Epithelial cell of esophagus (primary cell): Measurements from ENCODE around the gene GINS2.

Source experiments
- DNase-seq: peaks from one replicate; pipeline ENCODE4 v3.0.0; 2010; ENCODE audit warnings: low read depth
- H3K4me3 ChIP-seq: 2 replicates; pipeline ENCODE4 v1.5.1; 2011; ENCODE audit warnings: mild to moderate bottlenecking, low read length, control low read depth
- TF ChIP-seq, protein P1 (sequence below): IDR thresholded peaks from 2 replicates; pipeline ENCODE4 v1.5.1; 2011; ENCODE audit warnings: low read depth, mild to moderate bottlenecking, low read length, control low read depth, inconsistent platforms; ENCODE audit not compliant: insufficient read depth; ENCODE audit errors: missing control alignments

Gene GINS2

DNA sequence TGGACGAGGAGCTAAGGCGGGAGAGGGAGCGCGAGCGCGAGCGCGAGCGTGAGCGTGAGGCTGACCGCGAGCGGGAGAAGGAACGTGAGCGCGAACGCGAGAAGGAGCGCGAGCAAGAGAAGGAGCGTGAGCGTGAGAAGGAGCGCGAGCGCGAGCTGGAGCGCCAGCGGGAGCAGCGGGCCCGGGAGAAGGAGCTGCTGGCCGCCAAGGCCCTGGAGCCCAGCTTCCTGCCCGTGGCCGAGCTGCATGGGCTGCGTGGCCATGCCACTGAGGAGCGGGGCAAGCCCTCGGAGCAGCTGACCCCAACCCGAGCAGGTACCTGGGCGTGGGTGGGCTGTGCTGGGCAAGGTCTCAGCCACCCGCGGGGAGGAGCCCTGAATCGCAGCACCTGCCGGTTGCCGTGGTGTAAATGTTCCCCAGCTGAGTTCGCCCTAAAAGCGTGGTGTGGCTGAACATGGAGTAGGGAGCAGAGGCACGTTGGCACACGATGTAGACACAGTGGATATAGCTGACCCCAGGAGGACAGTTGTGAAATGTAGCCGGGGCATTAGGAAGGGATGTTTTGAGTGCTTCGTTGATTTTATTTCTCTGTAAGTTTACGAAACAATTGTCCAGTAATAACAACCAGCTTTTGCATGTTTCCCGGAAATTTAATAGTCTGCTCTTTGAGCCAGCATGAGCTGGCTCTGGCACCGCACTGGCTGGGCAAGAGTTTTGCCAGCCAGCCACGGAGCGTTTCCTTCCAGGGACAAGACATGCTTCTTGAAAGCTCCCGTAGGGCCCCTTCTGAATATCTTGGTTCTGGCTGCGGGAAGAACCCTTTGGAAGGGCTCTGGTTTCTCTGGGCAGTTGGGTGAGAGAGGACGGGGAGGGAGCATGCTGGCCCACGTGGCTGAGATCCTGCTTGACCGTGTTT, 32.1 kb downstream of the GINS2 start:
- no peak for DNase-seq
- no peak overlapping the region for H3K4me3 ChIP-seq
- TF ChIP-seq, protein P1, sequence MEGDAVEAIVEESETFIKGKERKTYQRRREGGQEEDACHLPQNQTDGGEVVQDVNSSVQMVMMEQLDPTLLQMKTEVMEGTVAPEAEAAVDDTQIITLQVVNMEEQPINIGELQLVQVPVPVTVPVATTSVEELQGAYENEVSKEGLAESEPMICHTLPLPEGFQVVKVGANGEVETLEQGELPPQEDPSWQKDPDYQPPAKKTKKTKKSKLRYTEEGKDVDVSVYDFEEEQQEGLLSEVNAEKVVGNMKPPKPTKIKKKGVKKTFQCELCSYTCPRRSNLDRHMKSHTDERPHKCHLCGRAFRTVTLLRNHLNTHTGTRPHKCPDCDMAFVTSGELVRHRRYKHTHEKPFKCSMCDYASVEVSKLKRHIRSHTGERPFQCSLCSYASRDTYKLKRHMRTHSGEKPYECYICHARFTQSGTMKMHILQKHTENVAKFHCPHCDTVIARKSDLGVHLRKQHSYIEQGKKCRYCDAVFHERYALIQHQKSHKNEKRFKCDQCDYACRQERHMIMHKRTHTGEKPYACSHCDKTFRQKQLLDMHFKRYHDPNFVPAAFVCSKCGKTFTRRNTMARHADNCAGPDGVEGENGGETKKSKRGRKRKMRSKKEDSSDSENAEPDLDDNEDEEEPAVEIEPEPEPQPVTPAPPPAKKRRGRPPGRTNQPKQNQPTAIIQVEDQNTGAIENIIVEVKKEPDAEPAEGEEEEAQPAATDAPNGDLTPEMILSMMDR: no peak

DNA sequence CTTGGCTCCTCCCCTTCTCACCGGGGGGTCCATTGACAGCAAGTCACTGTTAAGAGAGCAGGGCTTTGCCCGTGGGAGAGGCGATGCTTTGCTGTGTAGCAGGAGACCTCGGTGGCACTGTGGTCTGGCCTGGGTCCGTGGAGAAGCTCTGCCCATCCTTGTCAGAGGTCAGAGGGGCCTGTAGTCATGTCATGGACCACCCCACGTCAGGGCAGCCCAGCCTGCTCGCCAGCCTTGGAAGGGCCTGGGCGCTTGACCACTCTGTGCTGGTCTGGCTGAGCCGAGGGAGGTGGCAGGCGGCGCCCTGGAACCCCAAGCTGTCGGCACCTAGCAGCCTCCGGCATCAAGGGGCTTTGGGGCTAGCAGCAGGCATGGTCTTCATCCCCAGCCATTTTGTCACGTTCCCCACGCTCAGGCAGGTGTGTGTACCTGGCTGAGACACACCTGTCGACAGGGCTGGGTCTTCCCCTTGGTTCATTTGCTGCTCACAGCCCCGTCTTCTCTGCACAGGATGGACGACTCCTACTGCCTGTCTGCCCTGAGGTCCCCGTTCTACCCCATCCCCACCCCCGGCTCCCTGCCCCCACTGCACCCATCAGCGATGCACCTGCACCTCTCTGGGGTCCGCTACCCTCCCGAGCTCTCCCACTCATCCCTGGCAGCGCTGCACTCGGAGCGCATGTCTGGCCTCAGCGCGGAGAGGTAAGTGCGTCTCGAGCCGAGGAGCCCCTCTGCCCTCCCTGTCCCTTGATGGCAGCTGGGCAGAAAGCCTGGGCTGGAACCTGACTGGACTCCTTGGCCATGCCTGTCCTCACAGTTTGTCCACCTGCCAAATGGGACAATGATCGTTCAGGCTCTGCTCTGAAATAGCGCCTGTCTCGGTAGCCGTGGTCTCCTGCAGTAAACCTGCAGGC, 33.3 kb downstream of the GINS2 start:
- TF ChIP-seq, protein P1: no peak
- no peak overlapping the region for H3K4me3 ChIP-seq
- DNase-seq: no peak

DNA sequence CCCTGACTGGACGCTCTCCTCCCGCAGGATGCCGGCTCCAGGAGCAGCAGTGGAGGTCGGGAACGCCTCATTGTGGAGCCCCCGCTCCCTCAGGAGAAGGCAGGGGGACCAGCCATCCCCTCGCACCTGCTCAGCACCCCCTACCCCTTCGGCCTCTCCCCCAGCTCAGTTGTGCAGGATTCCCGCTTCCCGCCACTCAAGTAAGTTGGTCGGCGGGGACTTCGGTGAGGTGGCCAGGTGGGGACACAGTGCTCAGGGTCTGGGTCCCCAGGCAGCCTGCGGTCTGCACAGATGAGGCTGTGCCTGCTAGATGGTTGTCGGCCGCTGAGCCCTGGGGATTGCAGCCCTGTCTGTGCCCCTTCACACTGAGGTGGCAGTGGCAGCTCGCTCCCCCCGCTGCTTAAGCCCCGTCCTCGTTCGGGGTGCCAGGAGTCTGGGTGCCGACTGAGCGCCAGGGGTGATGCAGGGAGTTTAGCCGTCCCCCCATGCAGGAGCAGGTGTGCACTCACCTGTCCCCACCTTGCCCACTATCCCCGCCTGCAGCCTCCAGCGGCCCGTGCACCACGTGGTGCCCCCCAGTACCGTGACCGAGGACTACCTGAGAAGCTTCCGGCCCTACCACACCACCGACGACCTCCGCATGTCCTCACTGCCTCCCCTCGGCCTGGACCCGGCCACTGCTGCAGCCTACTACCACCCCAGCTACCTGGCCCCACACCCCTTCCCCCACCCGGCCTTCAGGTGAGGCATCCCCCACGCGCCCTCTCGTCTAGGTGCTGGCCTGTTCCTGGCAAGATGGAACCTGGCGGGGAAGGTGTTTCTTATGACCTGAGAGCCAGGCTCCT, 34.3 kb downstream of the GINS2 start:
- no peak for DNase-seq
- no peak overlapping the region for H3K4me3 ChIP-seq
- TF ChIP-seq, protein P1: no peak

DNA sequence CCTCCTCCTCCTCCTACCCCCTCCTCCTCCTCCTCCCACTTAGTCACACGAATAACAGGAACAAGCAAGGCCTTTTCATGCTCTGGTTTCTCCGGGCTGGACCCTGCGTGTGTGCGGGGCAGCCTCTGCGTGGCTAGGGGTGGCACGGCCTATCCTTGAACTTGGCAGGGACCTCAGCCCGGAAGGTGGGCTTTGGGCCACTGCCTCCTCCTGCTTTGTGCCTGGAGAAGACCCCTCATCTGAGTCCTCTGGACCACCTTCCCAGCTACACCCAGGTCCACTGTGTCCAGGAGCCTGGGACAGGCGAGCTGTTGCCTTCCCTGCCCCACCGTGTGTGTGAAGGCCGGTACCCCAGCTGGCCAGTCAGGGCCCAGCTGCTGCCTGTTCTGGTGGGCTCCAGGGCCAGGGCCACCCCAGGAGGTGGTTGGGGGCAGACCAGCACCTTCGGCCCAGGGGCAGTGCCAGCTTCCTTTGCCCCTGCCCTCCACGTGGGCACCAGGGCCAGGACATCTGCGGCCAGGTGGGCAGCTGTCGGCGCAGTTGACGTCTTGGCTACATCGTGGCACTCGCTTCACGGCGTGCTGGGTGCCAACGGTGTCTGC, 35.4 kb downstream of the GINS2 start:
- H3K4me3 ChIP-seq: no peak overlapping the region
- no peak for DNase-seq
- TF ChIP-seq, protein P1: no peak

DNA sequence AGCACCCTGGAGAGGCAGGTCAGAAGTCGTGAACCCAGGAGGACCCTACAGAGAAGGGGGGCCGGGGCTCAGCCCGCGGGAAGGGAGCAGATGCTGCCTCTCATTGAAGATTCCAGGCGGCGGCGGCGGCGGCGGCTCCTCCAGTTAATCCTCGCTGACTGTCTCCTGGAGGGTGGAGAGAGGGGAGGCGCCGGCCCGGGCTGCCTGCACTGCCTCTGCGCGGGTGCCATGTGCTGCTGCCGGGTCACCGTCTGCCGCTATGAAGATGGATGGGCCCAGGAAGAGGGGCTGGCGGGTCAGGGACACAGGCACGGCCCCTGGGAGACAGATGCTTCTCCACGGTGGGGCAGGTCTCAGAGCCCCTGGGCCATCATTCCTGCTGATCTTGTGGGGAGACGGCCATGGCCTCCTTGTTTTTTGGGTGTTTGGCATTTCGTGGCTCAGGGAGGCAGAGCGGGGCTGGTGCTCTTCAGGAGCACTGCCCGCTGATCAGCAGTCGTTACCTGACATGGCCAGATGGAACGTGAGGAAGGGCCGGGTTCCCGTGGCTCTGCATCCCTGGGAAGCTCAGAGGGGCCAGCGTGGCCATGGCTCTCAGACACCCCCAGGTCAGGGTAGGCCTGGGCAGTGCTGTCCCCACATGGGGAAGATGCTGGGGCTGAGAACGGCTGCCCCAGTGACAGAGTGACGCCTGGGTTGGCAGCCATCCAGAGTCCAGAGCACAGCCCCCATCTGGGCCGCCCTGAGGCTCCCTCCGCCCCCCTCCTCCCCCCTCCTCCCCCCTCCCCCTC, 36.1 kb downstream of the GINS2 start:
- no peak overlapping the region for H3K4me3 ChIP-seq
- peak; percentile 36 for DNase-seq
- TF ChIP-seq, protein P1: no peak
